IMR-90 (cell line): Measurements from ENCODE around the gene SYT5. TPM values are rescaled to one million over a fixed set of nuclear protein-coding genes. Genes with fewer than 3 reads are reported as not detected.

ENCODE experiments used
- ATAC-seq: fragments of 200-7000 bp; cut with Tn5 transposase; 2 replicates; pipeline ENCODE4 v1.9.1; 2020; ENCODE audit warnings: low read depth, mild to moderate bottlenecking, moderate library complexity
- BruUV-seq: library from RNA; stranded (reverse); fragments of 400-500 nt; replicated peaks from 2 replicates; lab custom pipeline; 2021; lab: Mats Ljungman, UMichigan
- CTCF ChIA-PET: fragments of 300-600 bp; formaldehyde crosslinking; extraction: SDS; loops from one replicate; lab custom pipeline; 2021; ENCODE audit warnings: antibody characterized with exemption; lab: Yijun Ruan, JAX
- POLR2A ChIA-PET: fragments of 300-600 bp; sonication (Branson Sonifier 250); formaldehyde crosslinking; loops from one replicate; lab custom pipeline; 2022; ENCODE audit warnings: antibody characterized with exemption; ENCODE audit not compliant: unreplicated experiment; lab: Charles Lee
- DNase-seq: peaks from one replicate; pipeline ENCODE4 v3.0.0; 2013
- H2AFZ ChIP-seq: replicated peaks from 2 replicates; pipeline ENCODE3; 2013; ENCODE audit warnings: low read length, mild to moderate bottlenecking; ENCODE audit not compliant: poor library complexity
- H2AK5ac ChIP-seq: 2 replicates; pipeline ENCODE4 v1.6.1; 2013; ENCODE audit warnings: low read depth, low read length, inconsistent platforms
- H2AK9ac ChIP-seq: replicated peaks from 2 replicates; pipeline ENCODE3; 2013; ENCODE audit warnings: mild to moderate bottlenecking, low read depth, low read length, moderate library complexity; ENCODE audit not compliant: poor library complexity
- H2BK120ac ChIP-seq: 2 replicates; pipeline ENCODE4 v1.6.1; 2013; ENCODE audit warnings: low read depth, low read length, inconsistent platforms
- H2BK15ac ChIP-seq: 3 replicates; pipeline ENCODE4 v1.6.1; 2013; ENCODE audit warnings: low read depth, low read length, inconsistent platforms
- H2BK20ac ChIP-seq: 2 replicates; pipeline ENCODE4 v1.6.1; 2013; ENCODE audit warnings: low read depth, mild to moderate bottlenecking, inconsistent platforms, low read length, moderate library complexity
- H2BK5ac ChIP-seq: 2 replicates; pipeline ENCODE4 v1.6.1; 2013; ENCODE audit warnings: mild to moderate bottlenecking, low read depth, low read length, inconsistent platforms; ENCODE audit not compliant: poor library complexity, severe bottlenecking
- H3K14ac ChIP-seq: replicated peaks from 2 replicates; pipeline ENCODE4 v1.6.1; 2013; ENCODE audit warnings: low read depth, low read length, inconsistent platforms
- H3K18ac ChIP-seq: 2 replicates; pipeline ENCODE4 v1.6.1; 2013; ENCODE audit warnings: low read depth, low read length, control low read depth
- H3K23ac ChIP-seq: 2 replicates; pipeline ENCODE4 v1.6.1; 2013; ENCODE audit warnings: low read depth, low read length, inconsistent platforms
- H3K27ac ChIP-seq: 2 replicates; pipeline ENCODE4 v1.5.1; 2013; ENCODE audit warnings: mild to moderate bottlenecking, control low read depth, low read length; ENCODE audit not compliant: insufficient read depth
- H3K27me3 ChIP-seq: 2 replicates; pipeline ENCODE4 v1.6.1; 2013; ENCODE audit warnings: low read length; ENCODE audit not compliant: control insufficient read depth, insufficient read depth
- H3K36me3 ChIP-seq: 2 replicates; pipeline ENCODE4 v1.6.1; 2013; ENCODE audit warnings: low read length, mixed read lengths; ENCODE audit not compliant: control insufficient read depth, insufficient read depth
- H3K4ac ChIP-seq: 2 replicates; pipeline ENCODE4 v1.6.1; 2013; ENCODE audit warnings: low read depth, low read length, inconsistent platforms
- H3K4me1 ChIP-seq: 2 replicates; pipeline ENCODE4 v1.6.1; 2013; ENCODE audit warnings: low read length, mixed read lengths; ENCODE audit not compliant: control insufficient read depth, insufficient read depth
- H3K4me2 ChIP-seq: 2 replicates; pipeline ENCODE4 v1.6.1; 2013; ENCODE audit warnings: low read depth, mild to moderate bottlenecking, control low read depth, low read length, moderate library complexity
- H3K4me3 ChIP-seq: 2 replicates; pipeline ENCODE4 v1.5.1; 2013; ENCODE audit warnings: low read depth, mild to moderate bottlenecking, control low read depth, low read length, moderate library complexity; ENCODE audit not compliant: insufficient read depth
- H3K56ac ChIP-seq: 2 replicates; pipeline ENCODE4 v1.6.1; 2013; ENCODE audit warnings: low read length, inconsistent platforms; ENCODE audit not compliant: insufficient read depth; ENCODE audit errors: extremely low read depth
- H3K79me1 ChIP-seq, 2 experiments: 2 replicates each; pipeline ENCODE4 v1.6.1; 2013; ENCODE audit warnings: low read length in 2 of 2, inconsistent platforms in 1 of 2, low read depth in 1 of 2
- H3K9ac ChIP-seq: 2 replicates; pipeline ENCODE4 v1.6.1; 2013; ENCODE audit warnings: low read depth, low read length, control low read depth
- H3K9me1 ChIP-seq: 2 replicates; pipeline ENCODE4 v1.6.1; 2013; ENCODE audit warnings: low read length, inconsistent platforms; ENCODE audit not compliant: insufficient read depth
- H3K9me3 ChIP-seq: 2 replicates; pipeline ENCODE4 v1.6.1; 2013; ENCODE audit warnings: low read length; ENCODE audit not compliant: control insufficient read depth, insufficient read depth
- H4K20me1 ChIP-seq: 2 replicates; pipeline ENCODE4 v1.6.1; 2013; ENCODE audit warnings: low read length, inconsistent platforms; ENCODE audit not compliant: insufficient read depth
- H4K5ac ChIP-seq: 2 replicates; pipeline ENCODE4 v1.6.1; 2013; ENCODE audit warnings: mild to moderate bottlenecking, low read depth, low read length, control low read depth
- H4K8ac ChIP-seq, 2 experiments: 2 replicates each; pipeline ENCODE4 v1.6.1; 2013; ENCODE audit warnings: low read depth in 2 of 2, low read length in 2 of 2, control low read depth in 1 of 2, inconsistent platforms in 1 of 2
- H4K91ac ChIP-seq: 2 replicates; pipeline ENCODE4 v1.6.1; 2013; ENCODE audit warnings: low read depth, low read length, inconsistent platforms; ENCODE audit not compliant: insufficient read depth
- BHLHE40 ChIP-seq: fragments of 150-350 bp; IDR thresholded peaks from 2 replicates; pipeline ENCODE4 v1.6.1; 2016; ENCODE audit warnings: mild to moderate bottlenecking, low read depth, low read length
- CEBPB ChIP-seq: IDR thresholded peaks from 2 replicates; pipeline ENCODE4 v1.6.1; 2012; ENCODE audit warnings: low read depth, low read length, improper control_type of control experiment
- CHD1 ChIP-seq: IDR thresholded peaks from 2 replicates; pipeline ENCODE4 v1.6.1; 2012; ENCODE audit warnings: low read depth, low read length, improper control_type of control experiment
- CTCF ChIP-seq: conservative IDR thresholded peaks from 2 replicates; pipeline ENCODE4 v1.5.1; 2012; ENCODE audit warnings: mild to moderate bottlenecking, low read depth, low read length, improper control_type of control experiment
- ELK1 ChIP-seq: fragments of 150-350 bp; IDR thresholded peaks from 2 replicates; pipeline ENCODE4 v1.6.1; 2016; ENCODE audit warnings: low read depth, mild to moderate bottlenecking, low read length, moderate library complexity, borderline replicate concordance
- FOS ChIP-seq: fragments of 150-350 bp; IDR thresholded peaks from 2 replicates; pipeline ENCODE4 v1.6.1; 2016; ENCODE audit warnings: low read depth, low read length
- MAFK ChIP-seq: IDR thresholded peaks from 2 replicates; pipeline ENCODE4 v1.6.1; 2012; ENCODE audit warnings: low read depth, low read length, improper control_type of control experiment
- MAZ ChIP-seq: IDR thresholded peaks from 2 replicates; pipeline ENCODE4 v1.6.1; 2012; ENCODE audit warnings: low read depth, mild to moderate bottlenecking, low read length, improper control_type of control experiment, moderate library complexity, borderline replicate concordance
- MXI1 ChIP-seq: IDR thresholded peaks from 2 replicates; pipeline ENCODE4 v1.6.1; 2012; ENCODE audit warnings: low read depth, mild to moderate bottlenecking, low read length, moderate library complexity, borderline replicate concordance
- NFE2L2 ChIP-seq: fragments of 150-350 bp; IDR thresholded peaks from 2 replicates; pipeline ENCODE4 v1.6.1; 2016; ENCODE audit warnings: low read depth, mild to moderate bottlenecking, low read length
- POLR2A ChIP-seq: IDR thresholded peaks from 2 replicates; pipeline ENCODE4 v1.6.1; 2012; ENCODE audit warnings: mild to moderate bottlenecking, low read depth, low read length
- RAD21 ChIP-seq: IDR thresholded peaks from 2 replicates; pipeline ENCODE4 v1.6.1; 2012; ENCODE audit warnings: low read length, improper control_type of control experiment
- RCOR1 ChIP-seq: IDR thresholded peaks from 2 replicates; pipeline ENCODE4 v1.6.1; 2012; ENCODE audit warnings: mild to moderate bottlenecking, low read length, improper control_type of control experiment; ENCODE audit not compliant: insufficient replicate concordance
- RFX5 ChIP-seq: IDR thresholded peaks from 2 replicates; pipeline ENCODE4 v1.8.0; 2012; ENCODE audit warnings: low read depth, mild to moderate bottlenecking, low read length, moderate library complexity
- SMC3 ChIP-seq: fragments of 150-350 bp; IDR thresholded peaks from 2 replicates; pipeline ENCODE4 v1.6.1; 2016; ENCODE audit warnings: low read depth, mild to moderate bottlenecking, antibody characterized with exemption, low read length, moderate library complexity
- USF2 ChIP-seq: fragments of 150-350 bp; IDR thresholded peaks from 2 replicates; pipeline ENCODE4 v1.6.1; 2017; ENCODE audit warnings: mild to moderate bottlenecking, antibody characterized with exemption, low read length, low read depth
- WGBS, 2 experiments: methylation state at CpG; one replicate each; pipeline versions ENCODE4 v1.1.5 to v1.1.7; 2013; ENCODE audit warnings: missing lambda C conversion rate in 2 of 2; ENCODE audit not compliant: insufficient read length in 1 of 2; ENCODE audit errors: extremely low coverage in 2 of 2; 5-methylcytosine and 5-hydroxymethylcytosine counted together
- dilution Hi-C: fragments of 300-500 bp; cut with HindIII; formaldehyde crosslinking; loops from one replicate; pipeline ENCODE4 v1.14.3; 2018; ENCODE audit warnings: low sequenced_read_pairs; ENCODE audit not compliant: unreplicated experiment
- in situ Hi-C: fragments of 300-500 bp; cut with MboI; formaldehyde crosslinking; loops from 3 replicates; pipeline ENCODE4 v1.14.3; 2019; ENCODE audit warnings: low sequenced_read_pairs, inconsistent platforms, mixed read lengths
- intact Hi-C: fragments of 100-400 bp; cut with micrococcal nuclease; formaldehyde crosslinking; loops from 2 replicates; pipeline ENCODE4 v1.10.0; 2022
- polyA plus RNA-seq, 3 experiments: library from polyadenylated mRNA; depleted of rRNA; stranded (reverse); fragments of >200 nt; gene quantifications; 2 replicates each; pipeline ENCODE4 v1.2.3, GENCODE V29; 2012; ENCODE audit warnings: low replicate concordance in 1 of 3
- total RNA-seq: library from RNA; depleted of rRNA; stranded (reverse); fragments of >200 nt; gene quantifications from 2 replicates; pipeline ENCODE4 v1.2.3, GENCODE V29; 2012

Gene SYT5
- total and polyA plus RNA-seq, 2 of the 4 experiments (the other 2 are of a cell fraction): under 0.01 to 0.15 TPM

GRCh38 chr19:55199620-55200204 is 19.6 kb upstream of the SYT5 start:
- Histone ChIP-seq H3K14ac (no peak overlapping the region), H4K91ac (no peak overlapping the region), H4K5ac (no peak overlapping the region), H2BK20ac (no peak overlapping the region), H3K18ac (no peak overlapping the region), H2AFZ (no peak overlapping the region), H3K9me1 (no peaks in the 10 kb centered on the region; the same call in 1 of the 2 replicates), H3K36me3 (no peaks in the 10 kb centered on the region), H2AK5ac (no peak overlapping the region), H3K27ac (no peak overlapping the region), H3K4me1 (no peaks in the 10 kb centered on the region), H4K20me1 (no peaks in the 10 kb centered on the region), H2BK5ac (no peak overlapping the region), H2AK9ac (no peak overlapping the region), H3K79me1 (no peaks in the 10 kb centered on the region), H2BK15ac (no peak overlapping the region), H3K4me2 (no peak overlapping the region), H3K4me3 (no peak overlapping the region), H4K8ac (no peak overlapping the region), H3K23ac (no peak overlapping the region), H3K9me3 (no peaks in the 10 kb centered on the region), H2BK120ac (no peak overlapping the region), H3K56ac (no peak overlapping the region), H3K27me3 (peaks cover 2% of the 10 kb centered on the region), H3K4ac (no peak overlapping the region), H3K9ac (no peak overlapping the region)
- POLR2A ChIA-PET: interaction anchor here (0.6 kb wide), 1 partner anchor 1087 kb away, joined by 3 read pairs; no protein-coding TSS in a partner anchor
- CTCF ChIA-PET: no interaction called here
- in situ Hi-C loops: no loop called here
- dilution Hi-C loops: no loop called here
- intact Hi-C loops: no loop called here
- no TSS peak for BruUV-seq
- DNase-seq (no peak), ATAC-seq (no peak)
- TF ChIP-seq MAZ: no peak
- no peak for TF ChIP-seq BHLHE40
- no peak for TF ChIP-seq MAFK
- TF ChIP-seq CTCF: no peak
- TF ChIP-seq ELK1: no peak
- TF ChIP-seq USF2: no peak
- TF ChIP-seq RCOR1: no peak
- TF ChIP-seq CEBPB: no peak
- no peak for TF ChIP-seq POLR2A
- no peak for TF ChIP-seq RAD21
- no peak for TF ChIP-seq RFX5
- TF ChIP-seq CHD1: no peak
- TF ChIP-seq SMC3: no peak
- TF ChIP-seq FOS: no peak
- TF ChIP-seq NFE2L2: no peak
- TF ChIP-seq MXI1: no peak
- no CpG with 5 or more reads among the region's 5 CpGs for WGBS, 2 experiments
